Vagina (tissue), 2 donors: ENCODE data around the gene KRTAP19-4. TPM values are rescaled to one million over a fixed set of nuclear protein-coding genes. Genes with fewer than 3 reads are reported as not detected.

Experiments
- DNase-seq, 2 donors: peaks; one replicate each; pipeline ENCODE4 v3.0.0-alpha.2; 2017; ENCODE audit errors: extremely low spot score in 2 of 2
- H3K27ac ChIP-seq: fragments of 200-600 bp; sonication (generic); one replicate; pipeline ENCODE4 v1.5.1; 2019
- H3K27me3 ChIP-seq: fragments of 200-600 bp; sonication (generic); one replicate; pipeline ENCODE4 v1.5.1; 2019
- H3K36me3 ChIP-seq, 2 donors: fragments of 200-600 bp; sonication (generic); one replicate each; pipeline ENCODE4 v1.5.1; 2017 to 2019
- H3K4me1 ChIP-seq: fragments of 200-600 bp; sonication (generic); one replicate; pipeline ENCODE4 v1.5.1; 2019
- H3K4me3 ChIP-seq, 2 donors: fragments of 200-600 bp; sonication (generic); 1 replicate in 1 of 2; 2 replicates in 1 of 2; pipeline ENCODE4 v1.5.1; 2016 to 2019
- H3K9me3 ChIP-seq: fragments of 200-600 bp; sonication (generic); one replicate; pipeline ENCODE4 v1.5.1; 2019
- POLR2A ChIP-seq, 2 donors: fragments of 450-650 bp; IDR thresholded peaks; one replicate each; pipeline ENCODE4 v1.6.1; 2017; ENCODE audit warnings: antibody characterized with exemption in 2 of 2, mild to moderate bottlenecking in 2 of 2, moderate library complexity in 2 of 2
- POLR2AphosphoS5 ChIP-seq, 2 donors: sonication (generic); formaldehyde crosslinking; IDR thresholded peaks; one replicate each; pipeline ENCODE4 v1.9.0; 2017; ENCODE audit warnings: antibody characterized with exemption in 2 of 2, mild to moderate bottlenecking in 2 of 2, low read depth in 1 of 2; ENCODE audit not compliant: insufficient read depth in 1 of 2
- intact Hi-C: fragments of 100-400 bp; cut with DNase I; formaldehyde crosslinking; loops from one replicate; pipeline ENCODE4 v1.15.1; 2023
- small RNA-seq: library from RNA; depleted of rRNA; stranded (forward); fragments of <200 nt; gene quantifications from one replicate; pipeline ENCODE3, GENCODE V24; 2016
- total RNA-seq: library from RNA; depleted of rRNA; stranded (reverse); fragments of >200 nt; gene quantifications from one replicate; pipeline ENCODE4 v1.2.3, GENCODE V29; 2016
- TF ChIP-seq, protein P1 (sequence below), 3 experiments: fragments of 450-650 bp in 2 of 3; fragments of 200-600 bp in 1 of 3; sonication (generic) in 1 of 3; IDR thresholded peaks; one replicate each; pipeline ENCODE4 v1.5.1; 2017 to 2019; ENCODE audit warnings: antibody characterized with exemption in 3 of 3, mild to moderate bottlenecking in 2 of 3, moderate library complexity in 2 of 3

KRTAP19-4 gene
- total RNA-seq, 1 donor from 2014 or later: not detected

DNA sequence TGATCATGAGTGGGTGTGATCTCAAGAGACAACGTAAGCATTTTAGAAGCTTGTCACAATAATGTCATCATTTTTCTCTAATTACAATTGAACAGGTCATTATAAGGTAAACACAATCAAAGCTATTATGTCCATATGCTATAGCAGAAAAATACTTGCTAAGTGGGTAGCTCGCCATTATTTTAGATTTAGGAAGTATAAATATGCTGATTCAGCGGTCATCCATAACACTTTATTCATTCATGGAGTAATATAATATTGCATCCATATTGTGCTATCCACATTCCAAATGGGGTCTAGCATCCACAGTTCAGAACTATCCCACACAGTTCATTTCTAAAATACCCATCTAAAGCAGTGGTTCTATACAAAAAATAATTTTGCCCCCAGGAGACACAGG lies 48.5 kb downstream of the KRTAP19-4 start:
- DNase-seq: no peak
- H3K4me1 ChIP-seq: no peaks in the 10 kb centered on the region
- H3K4me3 ChIP-seq: no peak overlapping the region
- intact Hi-C loops: no loop called here
- no peaks in the 10 kb centered on the region for H3K9me3 ChIP-seq
- H3K27me3 ChIP-seq: no peaks in the 10 kb centered on the region
- TF ChIP-seq POLR2A (IDR thresholded peaks at IDR 0.05): no peak
- no peak for TF ChIP-seq POLR2AphosphoS5 (IDR thresholded peaks at IDR 0.05; ENCODE audit: insufficient read depth in 1 of 2, low read depth in 1 of 2)
- TF ChIP-seq, protein P1, sequence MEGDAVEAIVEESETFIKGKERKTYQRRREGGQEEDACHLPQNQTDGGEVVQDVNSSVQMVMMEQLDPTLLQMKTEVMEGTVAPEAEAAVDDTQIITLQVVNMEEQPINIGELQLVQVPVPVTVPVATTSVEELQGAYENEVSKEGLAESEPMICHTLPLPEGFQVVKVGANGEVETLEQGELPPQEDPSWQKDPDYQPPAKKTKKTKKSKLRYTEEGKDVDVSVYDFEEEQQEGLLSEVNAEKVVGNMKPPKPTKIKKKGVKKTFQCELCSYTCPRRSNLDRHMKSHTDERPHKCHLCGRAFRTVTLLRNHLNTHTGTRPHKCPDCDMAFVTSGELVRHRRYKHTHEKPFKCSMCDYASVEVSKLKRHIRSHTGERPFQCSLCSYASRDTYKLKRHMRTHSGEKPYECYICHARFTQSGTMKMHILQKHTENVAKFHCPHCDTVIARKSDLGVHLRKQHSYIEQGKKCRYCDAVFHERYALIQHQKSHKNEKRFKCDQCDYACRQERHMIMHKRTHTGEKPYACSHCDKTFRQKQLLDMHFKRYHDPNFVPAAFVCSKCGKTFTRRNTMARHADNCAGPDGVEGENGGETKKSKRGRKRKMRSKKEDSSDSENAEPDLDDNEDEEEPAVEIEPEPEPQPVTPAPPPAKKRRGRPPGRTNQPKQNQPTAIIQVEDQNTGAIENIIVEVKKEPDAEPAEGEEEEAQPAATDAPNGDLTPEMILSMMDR (IDR thresholded peaks at IDR 0.05): no peak
- H3K27ac ChIP-seq: no peak overlapping the region
- no peaks in the 10 kb centered on the region for H3K36me3 ChIP-seq

DNA sequence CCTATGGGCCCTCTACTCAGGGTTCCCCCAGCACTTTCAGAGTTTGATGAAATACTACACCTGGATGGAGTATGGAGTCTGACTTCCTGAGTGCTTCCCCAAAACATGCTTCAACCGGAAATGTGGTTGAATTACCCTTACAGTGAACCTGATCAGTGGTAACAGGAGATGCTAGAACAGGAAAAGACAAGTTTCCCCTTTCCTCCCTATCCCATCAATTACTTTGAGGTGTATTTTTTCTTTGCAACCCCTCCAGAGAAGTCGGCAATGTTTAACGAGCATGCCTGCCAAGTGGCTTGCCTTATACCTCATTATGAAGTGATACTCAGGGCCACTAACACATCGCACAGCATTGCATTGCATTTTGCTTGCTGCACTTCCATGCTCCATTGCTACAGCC lies 49.9 kb downstream of the KRTAP19-4 start:
- no peaks in the 10 kb centered on the region for H3K36me3 ChIP-seq
- no peak for DNase-seq
- H3K27ac ChIP-seq: no peak overlapping the region
- H3K4me3 ChIP-seq: no peak overlapping the region
- H3K4me1 ChIP-seq: no peaks in the 10 kb centered on the region
- H3K9me3 ChIP-seq: no peaks in the 10 kb centered on the region
- intact Hi-C loops: no loop called here
- no peaks in the 10 kb centered on the region for H3K27me3 ChIP-seq
- TF ChIP-seq, protein P1 (IDR thresholded peaks at IDR 0.05): no peak
- no peak for TF ChIP-seq POLR2A (IDR thresholded peaks at IDR 0.05)
- no peak for TF ChIP-seq POLR2AphosphoS5 (IDR thresholded peaks at IDR 0.05; ENCODE audit: insufficient read depth in 1 of 2, low read depth in 1 of 2)

Small RNA genes lying within 50 kb of the gene (small RNA-seq; reads per million reads assigned to genes)
- gene AP000567.1 (not detected), gene KRTAP19-10P (not detected), gene KRTAP19-11P (not detected), gene KRTAP19-9P (not detected)

Other genes starting within 250 kb of the KRTAP19-4 start
- not detected for gene KRTAP24-1, start 214.2 kb downstream of the KRTAP19-4 start, total RNA-seq
- gene KRTAP25-1, start 207.7 kb downstream of the KRTAP19-4 start, total RNA-seq: not detected
- not detected for gene KRTAP26-1, start 176.8 kb downstream of the KRTAP19-4 start, total RNA-seq
- not detected for gene KRTAP27-1, start 159.5 kb downstream of the KRTAP19-4 start, total RNA-seq
- not detected for gene KRTAP23-1, start 148.6 kb downstream of the KRTAP19-4 start, total RNA-seq
- not detected for gene KRTAP13-2, start 124.9 kb downstream of the KRTAP19-4 start, total RNA-seq
- not detected for gene KRTAP13-1, start 101.1 kb downstream of the KRTAP19-4 start, total RNA-seq
- not detected for gene KRTAP13-3, start 71.2 kb downstream of the KRTAP19-4 start, total RNA-seq
- not detected for gene KRTAP13-4, start 66.9 kb downstream of the KRTAP19-4 start, total RNA-seq
- gene KRTAP15-1, start 56.9 kb downstream of the KRTAP19-4 start, total RNA-seq: not detected
- gene KRTAP19-1, start 16.8 kb downstream of the KRTAP19-4 start, total RNA-seq: not detected
- not detected for gene KRTAP19-2, start 9.7 kb downstream of the KRTAP19-4 start, total RNA-seq
- gene KRTAP19-3, start 5.2 kb downstream of the KRTAP19-4 start, total RNA-seq: not detected
- gene KRTAP19-5, start 5.0 kb upstream of the KRTAP19-4 start, total RNA-seq: not detected
- gene KRTAP19-6, start 44.7 kb upstream of the KRTAP19-4 start, total RNA-seq: not detected
- gene KRTAP19-7, start 64.1 kb upstream of the KRTAP19-4 start, total RNA-seq: not detected
- gene KRTAP22-2, start 93.2 kb upstream of the KRTAP19-4 start, total RNA-seq: not detected
- not detected for gene KRTAP6-3, start 95.3 kb upstream of the KRTAP19-4 start, total RNA-seq
- gene KRTAP6-2, start 101.7 kb upstream of the KRTAP19-4 start, total RNA-seq: not detected
- not detected for gene KRTAP22-1, start 103.9 kb upstream of the KRTAP19-4 start, total RNA-seq
- gene KRTAP6-1, start 116.8 kb upstream of the KRTAP19-4 start, total RNA-seq: not detected
- gene KRTAP20-1, start 119.3 kb upstream of the KRTAP19-4 start, total RNA-seq: not detected
- gene KRTAP20-4, start 123.5 kb upstream of the KRTAP19-4 start, total RNA-seq: not detected
- gene KRTAP20-2, start 138.0 kb upstream of the KRTAP19-4 start, total RNA-seq: not detected
- gene KRTAP20-3, start 145.7 kb upstream of the KRTAP19-4 start, total RNA-seq: not detected
- not detected for gene KRTAP21-3, start 221.6 kb upstream of the KRTAP19-4 start, total RNA-seq